DMS114 treated with DMSO at 0.1 percent for 48 hours (cell line): ENCODE data around the gene HIP1R.
"Not testable (repeated sequence)": the region's sequence is repeated elsewhere in the genome, so short reads cannot be mapped to it uniquely, and the experiment has no call there.

ENCODE experiments used
- DNase-seq: peaks from one replicate; lab custom pipeline; 2025; ENCODE audit not compliant: unreplicated experiment; lab: John Stamatoyannopoulos, UW

Gene HIP1R

GRCh38 chr12:122834921-122835749 is at the start of gene HIP1R:
Gene HIP1R, plus strand, starts transcription at chr12:122835457. Its CDS starts 94 bp downstream, at chr12:122835551.
- DNase-seq = no peak

GRCh38 chr12:122785503-122785902 is 49.8 kb upstream of the HIP1R start:
- DNase-seq = no peak

- DNase-seq = no peak
Measured at GRCh38 chr12:122788387-122788786, 46.9 kb upstream of the HIP1R start.

GRCh38 chr12:122789637-122790036 is 45.6 kb upstream of the HIP1R start:
- no peak for DNase-seq

DNA sequence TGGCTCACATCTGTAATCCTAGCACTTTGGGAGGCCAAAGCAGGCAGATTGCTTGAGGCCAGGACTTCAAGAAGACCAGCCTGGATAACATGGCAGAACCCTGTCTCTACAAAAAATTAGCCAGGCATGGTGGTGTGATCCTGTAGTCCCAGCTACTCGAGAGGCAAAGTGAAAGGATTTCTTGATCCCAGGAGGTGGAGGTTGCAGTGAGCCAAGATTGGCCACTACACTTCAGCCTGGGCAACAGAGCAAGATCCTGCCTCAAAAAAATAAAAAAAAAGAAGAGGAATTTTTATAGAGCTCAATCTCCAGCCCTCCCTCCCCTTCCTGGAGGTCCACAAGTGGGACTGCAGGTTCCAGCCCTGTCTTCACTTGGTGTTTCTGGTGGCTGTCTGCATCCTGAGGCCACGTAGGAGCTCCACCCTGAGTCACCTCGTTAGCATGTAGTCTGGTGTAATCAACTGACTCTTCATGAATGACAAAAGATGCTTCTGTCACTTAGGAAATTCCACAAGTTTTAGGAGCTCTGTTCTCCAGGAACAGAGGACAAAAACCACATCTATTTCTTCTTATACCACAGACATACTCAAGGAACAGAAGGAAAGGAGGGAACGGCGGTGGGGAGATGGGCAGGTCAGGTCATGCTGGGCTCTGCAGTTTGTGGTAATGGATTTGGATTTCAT is 44.7 kb upstream of the HIP1R start:
- DNase-seq = no peak

- DNase-seq = peak; percentile 55
Measured at GRCh38 chr12:122793685-122794106, 41.6 kb upstream of the HIP1R start.

DNA sequence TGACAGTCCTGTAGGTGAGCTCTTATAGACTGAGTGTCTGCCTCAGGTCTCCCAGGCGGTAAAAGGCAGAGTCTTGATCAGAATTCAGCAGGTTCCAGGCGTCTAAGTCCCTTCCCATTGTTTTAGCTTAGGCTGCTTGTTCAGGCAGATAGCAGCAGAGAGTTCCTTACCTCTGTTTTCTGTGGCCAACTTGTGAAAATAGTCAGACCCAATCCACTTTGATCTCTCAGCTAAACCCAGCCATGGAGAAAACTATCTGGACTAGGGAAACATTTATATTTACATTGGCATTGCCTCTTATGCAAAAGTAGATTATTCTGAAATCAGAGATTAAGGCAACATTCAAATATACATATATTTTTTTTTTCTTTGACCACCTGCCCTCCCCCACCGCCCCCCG is 39.5 kb upstream of the HIP1R start:
- DNase-seq = no peak

DNA sequence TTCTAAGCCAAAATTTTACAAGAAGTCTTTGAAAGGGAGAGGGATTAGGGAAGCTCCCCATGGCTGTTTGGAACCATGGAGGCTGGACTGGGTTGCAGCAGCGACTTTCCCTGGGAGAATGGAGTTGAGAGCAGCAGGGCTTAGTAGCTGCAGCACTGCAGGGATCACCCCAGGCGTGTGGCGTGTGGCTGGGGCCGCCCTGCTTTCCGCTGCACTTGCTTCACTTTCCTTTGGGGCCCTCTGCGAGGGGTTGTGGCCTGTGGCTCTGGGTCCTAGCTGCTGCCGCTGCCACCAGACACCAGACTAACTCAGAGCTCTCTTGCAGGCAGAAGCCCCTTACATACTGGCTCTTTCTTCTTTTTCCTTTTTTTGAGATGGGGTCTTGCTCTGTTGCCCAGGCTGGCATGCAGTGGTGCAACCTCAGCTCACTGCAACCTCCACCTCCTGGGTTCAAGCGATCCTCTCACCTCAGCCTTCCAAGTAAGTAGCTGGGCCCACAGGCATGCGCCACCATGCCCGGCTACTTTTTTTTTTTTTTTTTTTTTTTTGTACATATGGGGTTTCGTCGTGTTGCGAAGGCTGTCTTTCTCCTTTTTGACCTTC is 35.5 kb upstream of the HIP1R start:
- DNase-seq = no peak

DNA sequence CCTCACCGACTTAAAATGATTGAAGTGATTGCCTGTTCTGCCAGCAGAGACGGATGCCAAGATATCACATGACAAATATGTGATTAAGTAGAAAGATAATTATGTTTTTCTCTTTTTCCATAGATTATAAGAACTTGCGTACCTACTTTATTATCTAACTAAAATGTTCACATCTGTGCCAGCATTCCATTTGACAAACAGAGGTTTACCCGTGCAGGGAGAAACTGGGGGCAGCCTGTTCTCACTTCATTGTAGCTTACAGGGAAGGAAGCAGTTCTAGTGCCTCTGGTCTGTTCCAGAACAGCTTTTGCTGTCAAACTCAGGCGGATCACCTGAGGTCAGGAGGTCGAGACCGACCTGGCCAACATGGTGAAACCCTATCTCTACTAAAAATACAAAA is 31.3 kb upstream of the HIP1R start:
- DNase-seq = no peak

DNA sequence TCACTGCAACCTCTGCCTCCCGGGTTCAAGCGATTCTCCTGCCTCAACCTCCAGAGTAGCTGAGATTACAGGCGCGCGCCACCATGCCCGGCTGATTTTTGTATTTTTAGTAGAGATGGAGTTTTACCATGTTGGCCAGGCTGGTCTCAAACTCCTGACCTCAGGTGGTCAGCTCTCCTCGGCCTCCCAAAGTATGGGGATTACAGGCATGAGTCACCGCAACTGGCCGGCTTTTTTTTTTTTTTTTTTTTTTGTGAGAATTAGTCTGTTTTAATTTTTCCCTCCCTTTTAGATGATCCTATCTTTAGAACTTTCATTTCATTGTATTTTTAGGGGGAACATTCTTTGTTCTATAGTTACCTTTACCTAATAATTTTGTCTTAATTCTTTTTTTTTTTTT is 30.3 kb upstream of the HIP1R start:
- not testable (repeated sequence) for DNase-seq

- DNase-seq = no peak
Measured at GRCh38 chr12:122807651-122808050, 27.6 kb upstream of the HIP1R start.

DNA sequence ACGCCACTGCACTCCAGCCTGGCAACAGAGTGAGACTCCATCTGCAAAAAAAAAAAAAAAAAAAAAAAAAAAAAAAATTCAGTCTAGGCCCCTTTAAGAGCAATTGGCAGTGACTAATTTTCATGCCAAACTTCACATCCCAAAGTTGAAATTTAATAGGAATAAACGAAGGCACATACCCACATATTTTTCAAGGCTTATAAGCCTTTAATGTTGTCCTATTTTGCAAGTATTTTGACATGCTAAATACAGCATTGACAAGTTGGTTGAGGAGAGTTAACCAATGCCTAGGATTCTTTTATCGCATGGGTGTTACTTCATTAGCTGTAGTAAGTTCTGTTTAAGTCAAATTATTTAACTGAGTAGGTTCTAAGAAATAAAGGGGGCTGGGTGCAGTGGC is 23.5 kb upstream of the HIP1R start:
- DNase-seq = no peak

DNA sequence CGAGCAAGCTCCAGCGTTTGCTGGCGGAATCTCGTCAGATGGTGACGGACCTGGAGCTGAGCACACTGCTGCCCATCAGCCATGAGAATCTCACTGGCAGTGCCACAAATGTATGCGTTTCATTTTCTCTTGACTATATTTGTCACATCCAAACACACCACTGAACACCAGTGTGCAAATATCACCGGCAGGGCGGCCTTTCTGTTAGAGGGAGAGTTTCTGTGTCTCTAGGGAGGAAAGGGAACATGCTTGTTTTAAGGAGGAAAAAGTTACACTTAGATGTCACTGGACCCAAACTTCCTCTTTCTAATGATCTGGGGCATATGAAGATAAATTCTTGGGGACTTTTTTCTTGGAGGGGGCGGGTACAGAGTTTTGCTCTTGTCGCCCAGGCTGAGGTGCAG is 21.9 kb upstream of the HIP1R start:
- DNase-seq = no peak

DNA sequence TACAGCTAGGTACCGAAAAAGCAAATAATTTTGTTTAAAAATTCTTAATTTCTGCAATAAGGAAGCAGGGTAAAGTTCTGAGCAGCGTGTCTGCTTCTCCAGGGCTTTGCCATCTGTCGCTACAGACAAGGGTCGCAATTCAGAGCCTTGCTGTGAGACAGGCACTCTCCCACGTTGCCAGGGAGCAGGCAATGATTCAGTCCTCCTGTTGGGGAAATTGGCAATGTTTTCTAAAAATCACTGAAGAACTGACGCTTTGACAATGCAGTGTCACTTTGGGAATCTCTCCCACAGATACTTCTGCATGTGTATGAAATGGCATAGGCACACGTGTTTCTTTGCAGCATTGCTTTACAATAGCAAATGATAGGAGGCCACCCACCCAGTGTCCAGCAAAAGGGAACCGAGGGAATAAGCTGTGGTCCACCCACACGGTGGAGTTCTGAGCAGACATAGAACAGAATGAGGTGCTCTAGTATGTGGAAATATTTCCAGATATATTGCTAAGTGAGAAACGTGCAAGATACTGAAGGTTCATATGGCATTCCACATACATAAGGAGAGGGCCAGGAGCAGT is 16.0 kb upstream of the HIP1R start:
- DNase-seq = no peak

GRCh38 chr12:122820138-122820537 is 15.1 kb upstream of the HIP1R start:
- DNase-seq = no peak

DNA sequence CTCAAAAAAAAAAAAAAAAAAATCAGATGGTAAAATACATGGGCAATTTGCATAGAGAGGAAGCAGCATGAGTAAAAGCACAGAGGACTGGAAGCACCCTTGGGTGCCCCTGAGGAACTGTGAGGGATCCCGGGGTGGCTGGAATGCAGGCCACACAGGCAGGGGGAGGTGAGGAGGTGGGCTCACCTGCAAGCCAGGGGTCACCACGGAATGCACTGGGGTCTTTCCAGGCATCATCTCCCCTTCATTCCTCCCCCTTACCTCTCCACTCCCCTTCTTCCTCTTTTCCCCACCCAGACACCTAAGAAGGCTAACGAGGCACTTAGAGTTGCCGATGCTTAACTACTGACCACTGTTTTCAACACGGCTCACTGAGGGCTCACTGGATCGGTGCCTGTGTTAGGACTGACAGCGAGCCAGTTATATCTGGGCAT is 14.4 kb upstream of the HIP1R start:
- DNase-seq = no peak

- no peak for DNase-seq
Measured at GRCh38 chr12:122823429-122823828, 11.8 kb upstream of the HIP1R start.

- DNase-seq = peak; percentile 55
Measured at GRCh38 chr12:122825773-122826724, 9.2 kb upstream of the HIP1R start.

GRCh38 chr12:122827258-122827657 is 8.0 kb upstream of the HIP1R start:
- no peak for DNase-seq

- no peak for DNase-seq
Measured at GRCh38 chr12:122830517-122831214, 4.6 kb upstream of the HIP1R start.
